Spleen (tissue), 13 donors: ENCODE data around the gene ORMDL1. TPM values are rescaled to one million over a fixed set of nuclear protein-coding genes. Genes with fewer than 3 reads are reported as not detected.

Source experiments
- DNase-seq: peaks from one replicate; pipeline ENCODE4 v3.0.0-alpha.2; 2020
- H3K27ac ChIP-seq, 8 donors: fragments of 200-600 bp; sonication (generic) in 7 of 8; 1 replicate in 4 of 8; 2 replicates in 4 of 8; pipeline versions ENCODE4 v1.5.0 to v1.8.0; 2016 to 2021; ENCODE audit warnings: inconsistent platforms in 4 of 8, mild to moderate bottlenecking in 4 of 8, moderate library complexity in 1 of 8
- H3K27me3 ChIP-seq, 7 donors: fragments of 200-600 bp; sonication (generic) in 6 of 7; replicated peaks in 1 of 7; 1 replicate in 4 of 7; 2 replicates in 3 of 7; pipeline versions ENCODE4 v1.5.0 to v1.8.0; 2016 to 2021; ENCODE audit warnings: inconsistent platforms in 3 of 7, mild to moderate bottlenecking in 1 of 7
- H3K36me3 ChIP-seq, 6 donors: fragments of 200-600 bp; sonication (generic) in 5 of 6; 1 replicate in 4 of 6; 2 replicates in 2 of 6; pipeline versions ENCODE4 v1.5.0 to v1.8.0; 2016 to 2021; ENCODE audit warnings: inconsistent platforms in 2 of 6
- H3K4me1 ChIP-seq, 6 donors: fragments of 200-600 bp; sonication (generic) in 5 of 6; 1 replicate in 3 of 6; 2 replicates in 3 of 6; pipeline versions ENCODE4 v1.5.0 to v1.8.0; 2016 to 2021; ENCODE audit warnings: inconsistent platforms in 3 of 6
- H3K4me3 ChIP-seq, 8 donors: fragments of 200-600 bp; sonication (generic) in 7 of 8; 1 replicate in 4 of 8; 2 replicates in 4 of 8; pipeline versions ENCODE4 v1.5.0 to v1.8.0; 2016 to 2021; ENCODE audit warnings: inconsistent platforms in 4 of 8, mild to moderate bottlenecking in 4 of 8, moderate library complexity in 2 of 8
- H3K9me3 ChIP-seq, 8 donors: fragments of 200-600 bp; sonication (generic) in 7 of 8; 1 replicate in 4 of 8; 2 replicates in 4 of 8; pipeline versions ENCODE4 v1.5.0 to v1.8.0; 2016 to 2021; ENCODE audit warnings: inconsistent platforms in 4 of 8
- POLR2A ChIP-seq, 3 donors: fragments of 450-650 bp; IDR thresholded peaks; one replicate each; pipeline ENCODE4 v1.5.1; 2017; ENCODE audit warnings: antibody characterized with exemption in 3 of 3, mild to moderate bottlenecking in 1 of 3
- POLR2AphosphoS5 ChIP-seq, 3 donors: sonication (generic); formaldehyde crosslinking; IDR thresholded peaks; one replicate each; pipeline ENCODE4 v1.5.1; 2017; ENCODE audit warnings: antibody characterized with exemption in 3 of 3
- WGBS, 5 donors: extraction: QIAGEN DNeasy Blood & Tissue Kit in 3 of 5; methylation state at CpG; one replicate each; pipeline versions ENCODE4 v1.1.5 to v1.1.7; 2013 to 2018; 5-methylcytosine and 5-hydroxymethylcytosine counted together
- intact Hi-C: fragments of 100-400 bp; cut with DNase I; formaldehyde crosslinking; loops from one replicate; pipeline ENCODE4 v1.15.0; 2023; ENCODE audit warnings: low total_unique reads
- long read RNA-seq, 2 donors: transcript quantifications; one replicate each; lab custom pipeline, GENCODE V29; 2026
- polyA plus RNA-seq, 3 donors: library from polyadenylated mRNA; stranded (reverse); fragments of 200-250 nt; gene quantifications; one replicate each; pipeline ENCODE4 v1.2.1, GENCODE V29; 2013
- total RNA-seq, 7 donors: library from RNA; depleted of rRNA in 3 of 7; stranded (reverse); fragments of >200 nt in 3 of 7; fragmentation: NEBNext Ultra II Directional in 4 of 7; extraction: Animal tissue kit (Norgen Biotek cat#: 25700) in 4 of 7; gene quantifications; one replicate each; pipeline versions ENCODE4 v1.1.0 to v1.2.1, GENCODE V29; 2016 to 2021
- TF ChIP-seq, protein P1 (sequence below), 11 experiments: fragments of 200-600 bp in 7 of 11; fragments of 450-650 bp in 4 of 11; sonication (generic) in 4 of 11; IDR thresholded peaks in 8 of 11; conservative IDR thresholded peaks in 3 of 11; 1 replicate in 7 of 11; 2 replicates in 4 of 11; pipeline versions ENCODE4 v1.4.0 to v1.8.0; 2016 to 2021; ENCODE audit warnings: antibody characterized with exemption in 11 of 11, inconsistent platforms in 4 of 11, mild to moderate bottlenecking in 1 of 11
- donor health status: healthy with polysubstance abuse.
- donor health status: DM: no; HTN: no; CAD: no; lungs with moderate emphysema.
- donor health status: DM: no; HTN: no; CAD: no.
- donor health status: Bipolar disorder and iron deficiency.
- donor health status: healthy.
- donor health status: DM: no; HTN: no; CAD: no.
- donor health status: DM: yes; HTN: yes; CAD: no.

Gene ORMDL1
- total RNA-seq (100 to 1,000 TPM in 4 of 7 donors, 10 to 100 TPM in 3; 61.9 to 276 (median 109) TPM), polyA plus RNA-seq (100 to 1,000 TPM; 125 to 207 (median 152) TPM)
- long read RNA-seq, donor 1, transcript ORMDL1-201 (3 exons, 2,692 nt) = major isoform, 23 of 32 reads
- long read RNA-seq, donor 1, transcript ORMDL1-203 (4 exons, 2,009 nt) = minor isoform, 6 of 32 reads
- long read RNA-seq, donor 1, partial matches to known transcripts = 0 of 32 reads
- long read RNA-seq, donor 1, other reads (novel, unspliced or antisense) = 0 of 32 reads
- long read RNA-seq, donor 2, transcript ORMDL1-201 (3 exons, 2,692 nt) = major isoform, 18 of 35 reads
- long read RNA-seq, donor 2, transcript ORMDL1-202 (5 exons, 1,137 nt) = minor isoform, 7 of 35 reads
- long read RNA-seq, donor 2, transcript ORMDL1-203 (4 exons, 2,009 nt) = minor isoform, 10 of 35 reads
- long read RNA-seq, donor 2, partial matches to known transcripts = 0 of 35 reads
- long read RNA-seq, donor 2, other reads (novel, unspliced or antisense) = 0 of 35 reads

DNA sequence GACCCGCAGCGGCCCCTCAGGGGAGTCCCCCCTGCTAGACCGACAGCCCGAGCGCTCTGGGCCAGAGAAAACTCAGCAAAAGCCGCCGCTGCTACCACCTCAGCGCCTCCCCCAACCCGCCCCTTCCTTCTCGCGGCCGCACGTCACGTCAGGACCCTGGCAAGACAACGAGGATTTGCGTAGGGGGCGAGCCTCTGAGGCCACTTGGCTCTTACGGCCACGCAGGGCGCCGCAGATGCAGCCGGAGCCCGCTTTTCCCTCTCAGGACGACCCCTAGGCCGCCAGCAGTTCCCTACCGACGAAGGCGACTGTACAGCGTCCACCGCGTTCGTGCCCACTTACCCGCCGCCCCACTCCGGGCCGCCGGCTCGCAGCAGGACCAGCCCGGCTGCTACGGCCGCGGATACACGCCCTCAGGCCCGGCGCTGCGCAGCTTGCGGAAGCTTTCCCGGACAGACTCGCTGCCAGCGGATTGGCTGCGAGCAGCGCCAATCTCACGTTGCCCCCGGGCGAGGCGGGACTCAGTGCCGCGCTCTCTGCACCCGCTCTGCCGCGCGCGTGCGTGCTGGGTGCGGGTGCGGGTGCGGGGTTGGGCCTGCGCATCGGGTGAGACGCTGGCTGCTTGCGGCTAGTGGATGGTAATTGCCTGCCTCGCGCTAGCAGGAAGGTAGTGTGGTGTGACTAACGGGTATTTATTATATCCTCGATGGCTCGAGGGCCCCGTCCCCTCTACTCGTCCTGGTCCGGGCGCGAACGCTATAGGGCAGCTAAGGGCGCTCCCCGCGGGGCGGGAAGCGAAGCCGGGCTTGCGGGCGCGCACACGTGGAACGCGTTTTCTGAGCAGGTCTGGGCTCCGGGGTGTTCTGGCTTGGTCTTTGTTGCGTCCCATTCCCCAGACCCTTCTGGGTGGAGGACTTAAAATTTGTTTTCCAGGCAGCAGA, at the start of gene ORMDL1, which contains the start of gene PMS1:
TSS of gene ORMDL1 (minus strand) at position 413 of the 941 bp plus-strand sequence. CDS start 1,744 bp downstream, outside the sequence.
TSS of gene PMS1 (plus strand) at position 524 of the 941 bp plus-strand sequence. CDS start 7,360 bp downstream, outside the sequence.
- TF ChIP-seq POLR2AphosphoS5 (IDR thresholded peaks at IDR 0.05) = peak; percentile 98 to 99 (median 99)
- peak; percentile 9 to 90 (median 63) for TF ChIP-seq POLR2A (IDR thresholded peaks at IDR 0.05)
- TF ChIP-seq, protein P1, sequence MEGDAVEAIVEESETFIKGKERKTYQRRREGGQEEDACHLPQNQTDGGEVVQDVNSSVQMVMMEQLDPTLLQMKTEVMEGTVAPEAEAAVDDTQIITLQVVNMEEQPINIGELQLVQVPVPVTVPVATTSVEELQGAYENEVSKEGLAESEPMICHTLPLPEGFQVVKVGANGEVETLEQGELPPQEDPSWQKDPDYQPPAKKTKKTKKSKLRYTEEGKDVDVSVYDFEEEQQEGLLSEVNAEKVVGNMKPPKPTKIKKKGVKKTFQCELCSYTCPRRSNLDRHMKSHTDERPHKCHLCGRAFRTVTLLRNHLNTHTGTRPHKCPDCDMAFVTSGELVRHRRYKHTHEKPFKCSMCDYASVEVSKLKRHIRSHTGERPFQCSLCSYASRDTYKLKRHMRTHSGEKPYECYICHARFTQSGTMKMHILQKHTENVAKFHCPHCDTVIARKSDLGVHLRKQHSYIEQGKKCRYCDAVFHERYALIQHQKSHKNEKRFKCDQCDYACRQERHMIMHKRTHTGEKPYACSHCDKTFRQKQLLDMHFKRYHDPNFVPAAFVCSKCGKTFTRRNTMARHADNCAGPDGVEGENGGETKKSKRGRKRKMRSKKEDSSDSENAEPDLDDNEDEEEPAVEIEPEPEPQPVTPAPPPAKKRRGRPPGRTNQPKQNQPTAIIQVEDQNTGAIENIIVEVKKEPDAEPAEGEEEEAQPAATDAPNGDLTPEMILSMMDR (IDR thresholded peaks at IDR 0.05 in 8 of 11, conservative IDR thresholded peaks at IDR 0.05 in 3 of 11) = peak in 4 of 11 experiments; percentile 7 to 12 (median 9)
- peak; percentile 99 for DNase-seq
- Histone ChIP-seq H3K4me1 (peaks cover 24 to 68% (median 55%) of the 10 kb centered on the region in 6 donors), H3K36me3 (peaks cover 0 to 37% (median 19%) of the 10 kb centered on the region in 6 donors), H3K4me3 (peak within 1 kb of the TSS; percentile 72 to 94 (median 81)), H3K27me3 (no peaks in the 10 kb centered on the region), H3K27ac (peak within 1 kb of the TSS; percentile 95 to 99 (median 98)), H3K9me3 (no peaks in the 10 kb centered on the region)
- 0% methylated on average over 59 to 96 of the region's 96 CpGs for WGBS, 5 donors
- intact Hi-C loops = no loop called here

DNA sequence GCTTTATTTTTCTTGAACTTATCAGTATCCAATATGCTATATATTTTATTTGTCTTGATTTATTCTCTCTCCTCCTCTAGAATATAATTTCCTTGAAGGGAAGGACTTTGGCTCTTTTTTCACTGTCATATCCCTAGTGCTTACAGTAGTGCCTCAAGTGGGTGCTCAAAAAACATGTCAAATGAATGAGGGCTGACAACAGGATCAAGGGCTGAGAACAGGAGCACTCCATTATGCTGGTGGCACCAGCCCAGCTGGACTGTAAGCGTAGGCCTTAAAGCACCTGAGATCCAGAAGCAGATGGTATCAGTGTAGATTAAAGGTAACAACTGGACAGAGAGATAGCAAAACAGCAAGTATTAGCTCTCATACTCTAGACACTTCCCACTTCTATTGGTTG, 46.4 kb upstream of the ORMDL1 start:
- 97 to 100% (median 97%) methylated on average over 1 of the region's 1 CpG for WGBS, 5 donors
- Histone ChIP-seq H3K36me3 (peaks cover 0 to 51% (median 2%) of the 10 kb centered on the region in 6 donors), H3K4me3 (no peak overlapping the region), H3K4me1 (no peaks in the 10 kb centered on the region), H3K27ac (no peak overlapping the region), H3K9me3 (no peaks in the 10 kb centered on the region), H3K27me3 (no peaks in the 10 kb centered on the region)
- DNase-seq = no peak
- TF ChIP-seq POLR2AphosphoS5 (IDR thresholded peaks at IDR 0.05) (no peak), POLR2A (IDR thresholded peaks at IDR 0.05) (no peak)
- TF ChIP-seq, protein P1 (IDR thresholded peaks at IDR 0.05 in 8 of 11, conservative IDR thresholded peaks at IDR 0.05 in 3 of 11) = no peak
- intact Hi-C loops = no loop called here

GRCh38 chr2:189829102-189829833, 45.1 kb upstream of the ORMDL1 start:
- no peak for TF ChIP-seq POLR2AphosphoS5 (IDR thresholded peaks at IDR 0.05)
- no peak for TF ChIP-seq POLR2A (IDR thresholded peaks at IDR 0.05)
- TF ChIP-seq, protein P1 (IDR thresholded peaks at IDR 0.05 in 8 of 11, conservative IDR thresholded peaks at IDR 0.05 in 3 of 11) = no peak
- H3K9me3 ChIP-seq = no peaks in the 10 kb centered on the region
- no peaks in the 10 kb centered on the region for H3K27me3 ChIP-seq
- intact Hi-C loops = no loop called here
- H3K36me3 ChIP-seq = peaks cover 0 to 51% (median 2%) of the 10 kb centered on the region in 6 donors
- no peaks in the 10 kb centered on the region for H3K4me1 ChIP-seq
- DNase-seq = no peak
- no peak overlapping the region for H3K27ac ChIP-seq
- 83 to 94% (median 91%) methylated on average over 4 of the region's 4 CpGs for WGBS, 5 donors
- H3K4me3 ChIP-seq = no peak overlapping the region
